Skeletal muscle satellite cell (primary cell): ENCODE data around the gene WNK4. TPM values are rescaled to one million over a fixed set of nuclear protein-coding genes. Genes with fewer than 3 reads are reported as not detected.
A peak's percentile ranks its signal among the peaks of the same experiment; 100 is the strongest.
"Not testable (repeated sequence)": the region's sequence is repeated elsewhere in the genome, so short reads cannot be mapped to it uniquely, and the experiment has no call there.

ENCODE experiments used
- H3K27me3 ChIP-seq: 2 replicates; pipeline ENCODE4 v1.7.0; 2013; ENCODE audit warnings: low read length; ENCODE audit not compliant: control insufficient read depth, insufficient read depth
- H3K36me3 ChIP-seq: 2 replicates; pipeline ENCODE4 v1.7.0; 2013; ENCODE audit warnings: mild to moderate bottlenecking, control low read depth, low read length; ENCODE audit not compliant: insufficient read depth
- H3K4me1 ChIP-seq: 2 replicates; pipeline ENCODE4 v1.7.0; 2013; ENCODE audit warnings: low read length; ENCODE audit not compliant: control insufficient read depth, insufficient read depth
- H3K4me2 ChIP-seq: 2 replicates; pipeline ENCODE4 v1.7.0; 2013; ENCODE audit warnings: mild to moderate bottlenecking, low read length
- H3K4me3 ChIP-seq: 2 replicates; pipeline ENCODE4 v1.7.0; 2013; ENCODE audit warnings: low read length
- H3K9ac ChIP-seq: 2 replicates; pipeline ENCODE4 v1.7.0; 2013; ENCODE audit warnings: mild to moderate bottlenecking, low read depth, low read length, moderate library complexity
- H3K9me3 ChIP-seq: replicated peaks from 2 replicates; pipeline ENCODE4 v1.7.0; 2013; ENCODE audit warnings: mild to moderate bottlenecking, control low read depth, low read length
- total RNA-seq: library from RNA; depleted of rRNA; stranded (reverse); fragments of >200 nt; gene quantifications from 2 replicates; pipeline ENCODE4 v1.2.3, GENCODE V29; 2012; rRNA removed

Gene WNK4
- total RNA-seq = 0.76 and 2.0 TPM in 2 replicates

GRCh38 chr17:42779936-42780850 is at the start of gene WNK4:
TSS of gene WNK4 (plus strand) at chr17:42780610. CDS start at chr17:42780699, 89 bp downstream.
- Histone ChIP-seq H3K4me2 (peak within 1 kb of the TSS; percentile 93), H3K9ac (peak within 1 kb of the TSS; percentile 80), H3K4me1 (peaks cover 58% of the 10 kb centered on the region), H3K4me3 (peak within 1 kb of the TSS; percentile 73), H3K9me3 (no peaks in the 10 kb centered on the region), H3K36me3 (peaks cover 29% of the 10 kb centered on the region), H3K27me3 (peaks cover 39% of the 10 kb centered on the region)

GRCh38 chr17:42740699-42741098 is 39.7 kb upstream of the WNK4 start:
- no peaks in the 10 kb centered on the region for H3K27me3 ChIP-seq
- H3K4me2 ChIP-seq = no peak overlapping the region
- peaks cover 12% of the 10 kb centered on the region for H3K4me1 ChIP-seq
- no peaks in the 10 kb centered on the region for H3K9me3 ChIP-seq
- no peak overlapping the region for H3K4me3 ChIP-seq
- H3K36me3 ChIP-seq = no peaks in the 10 kb centered on the region
- no peak overlapping the region for H3K9ac ChIP-seq

- not testable (repeated sequence) for H3K9me3 ChIP-seq, H3K36me3 ChIP-seq, H3K4me3 ChIP-seq, H3K27me3 ChIP-seq, H3K9ac ChIP-seq, H3K4me2 ChIP-seq
- H3K4me1 ChIP-seq = peaks cover 12% of the 10 kb centered on the region
These were observed 37.5 kb upstream of the WNK4 start for GRCh38 chr17:42742916-42743315.

- peak overlapping the region; percentile 80 for H3K4me3 ChIP-seq
These were observed 36.7 kb upstream of the WNK4 start for GRCh38 chr17:42743595-42744282.

GRCh38 chr17:42744283-42744805 is 36.1 kb upstream of the WNK4 start:
- peak overlapping the region; percentile 86 for H3K4me2 ChIP-seq
- H3K9ac ChIP-seq = peak overlapping the region; percentile 86
- H3K4me1 ChIP-seq = peaks cover 12% of the 10 kb centered on the region
- H3K27me3 ChIP-seq = peaks cover 14% of the 10 kb centered on the region
- H3K36me3 ChIP-seq = no peaks in the 10 kb centered on the region
- peak overlapping the region; percentile 80 for H3K4me3 ChIP-seq
- no peaks in the 10 kb centered on the region for H3K9me3 ChIP-seq

More at GRCh38 chr17:42743595-42744282, 36.7 kb upstream of the WNK4 start:
- peak overlapping the region; percentile 86 for H3K9ac ChIP-seq
- peak overlapping the region; percentile 86 for H3K4me2 ChIP-seq
- H3K36me3 ChIP-seq = no peaks in the 10 kb centered on the region
- H3K27me3 ChIP-seq = peaks cover 8% of the 10 kb centered on the region
- H3K4me1 ChIP-seq = peaks cover 12% of the 10 kb centered on the region
- no peaks in the 10 kb centered on the region for H3K9me3 ChIP-seq

- Histone ChIP-seq H3K27me3 (peaks cover 20% of the 10 kb centered on the region), H3K9ac (peak within 1 kb of the TSS; percentile 86), H3K4me2 (peak within 1 kb of the TSS; percentile 86), H3K9me3 (no peaks in the 10 kb centered on the region), H3K36me3 (no peaks in the 10 kb centered on the region), H3K4me1 (peaks cover 12% of the 10 kb centered on the region), H3K4me3 (peak within 1 kb of the TSS; percentile 80)
These were observed 35.4 kb upstream of the WNK4 start, which contains the start of gene EZH1 for GRCh38 chr17:42744806-42745617. TSS of gene EZH1 (minus strand) at chr17:42745040. CDS start at chr17:42728941, 16,099 bp downstream.

- Histone ChIP-seq H3K4me1 (peaks cover 12% of the 10 kb centered on the region), H3K36me3 (no peaks in the 10 kb centered on the region), H3K9ac (no peak overlapping the region), H3K27me3 (peaks cover 47% of the 10 kb centered on the region), H3K4me3 (no peak overlapping the region), H3K9me3 (no peaks in the 10 kb centered on the region), H3K4me2 (no peak overlapping the region)
These were observed 32.1 kb upstream of the WNK4 start for GRCh38 chr17:42748202-42748907.

GRCh38 chr17:42748908-42749798 is 31.3 kb upstream of the WNK4 start:
- Histone ChIP-seq H3K9me3 (no peaks in the 10 kb centered on the region), H3K36me3 (no peaks in the 10 kb centered on the region), H3K27me3 (peaks cover 50% of the 10 kb centered on the region), H3K9ac (no peak overlapping the region), H3K4me1 (peaks cover 5% of the 10 kb centered on the region), H3K4me3 (no peak overlapping the region), H3K4me2 (no peak overlapping the region)

GRCh38 chr17:42750739-42751344 is 29.6 kb upstream of the WNK4 start:
- H3K4me2 ChIP-seq = no peak overlapping the region
- no peaks in the 10 kb centered on the region for H3K9me3 ChIP-seq
- no peak overlapping the region for H3K4me3 ChIP-seq
- peaks cover 64% of the 10 kb centered on the region for H3K27me3 ChIP-seq
- H3K9ac ChIP-seq = no peak overlapping the region
- no peaks in the 10 kb centered on the region for H3K4me1 ChIP-seq
- H3K36me3 ChIP-seq = no peaks in the 10 kb centered on the region
